ENCODE data around the gene DYNC1H1.

- TF ChIP-seq CTCF (IDR thresholded peaks at IDR 0.05 in 4 of 5, conservative IDR thresholded peaks at IDR 0.05 in 1 of 5) (no peak), POLR2A (IDR thresholded peaks at IDR 0.05) (no peak)
Measured at GRCh38 chr14:101977311-101978071, 13.1 kb downstream of the DYNC1H1 start.
